HG02610 (cell line): ENCODE results near the gene CADPS2.
"Not testable (repeated sequence)": the region's sequence is repeated elsewhere in the genome, so short reads cannot be mapped to it uniquely, and the experiment has no call there.

Experiments used
- ATAC-seq: cut with Tn5 transposase; IDR thresholded peaks from one replicate; pipeline ENCODE4 v1.9.1; 2021; ENCODE audit warnings: mild to moderate bottlenecking, moderate library complexity; ENCODE audit not compliant: unreplicated experiment

The CADPS2 gene

DNA sequence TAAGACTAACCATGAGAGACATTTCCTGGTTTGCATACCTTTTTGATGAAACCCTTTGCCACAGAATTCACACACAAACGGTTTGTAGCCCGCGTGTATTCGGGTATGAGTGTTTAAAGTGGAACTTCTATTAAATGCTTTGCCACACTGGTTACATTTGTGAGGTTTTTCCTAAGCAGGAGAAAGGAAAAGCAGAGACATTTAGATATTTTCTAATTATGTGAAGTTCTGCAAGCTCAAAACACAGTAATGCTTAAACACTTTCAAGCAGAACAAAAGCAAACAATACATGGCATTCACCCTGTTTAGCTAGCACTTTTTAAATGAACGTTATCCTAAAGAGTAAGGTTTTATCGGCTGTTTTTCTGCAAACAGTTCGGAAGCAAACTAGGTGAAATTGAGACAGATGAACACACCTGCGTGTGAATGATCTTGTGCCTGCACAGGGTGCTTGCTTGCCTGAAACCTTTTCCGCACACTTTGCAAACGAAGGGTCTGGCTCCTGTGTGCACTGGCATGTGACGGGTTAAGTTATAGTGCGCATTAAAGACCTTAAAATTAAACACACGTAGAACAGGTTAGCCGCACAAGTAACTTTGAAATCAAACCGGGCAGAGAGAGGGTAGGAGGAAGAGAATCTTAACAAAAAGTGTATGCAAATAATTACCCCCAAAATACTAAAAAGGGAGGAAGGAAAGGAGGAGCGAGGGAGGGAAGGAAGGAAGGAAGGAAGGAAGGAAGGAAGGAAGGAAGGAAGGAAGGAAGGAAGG, 583.3 kb downstream of the CADPS2 start:
- no peak for ATAC-seq

GRCh38 chr7:122301858-122302760, 584.2 kb downstream of the CADPS2 start:
- no peak for ATAC-seq

DNA sequence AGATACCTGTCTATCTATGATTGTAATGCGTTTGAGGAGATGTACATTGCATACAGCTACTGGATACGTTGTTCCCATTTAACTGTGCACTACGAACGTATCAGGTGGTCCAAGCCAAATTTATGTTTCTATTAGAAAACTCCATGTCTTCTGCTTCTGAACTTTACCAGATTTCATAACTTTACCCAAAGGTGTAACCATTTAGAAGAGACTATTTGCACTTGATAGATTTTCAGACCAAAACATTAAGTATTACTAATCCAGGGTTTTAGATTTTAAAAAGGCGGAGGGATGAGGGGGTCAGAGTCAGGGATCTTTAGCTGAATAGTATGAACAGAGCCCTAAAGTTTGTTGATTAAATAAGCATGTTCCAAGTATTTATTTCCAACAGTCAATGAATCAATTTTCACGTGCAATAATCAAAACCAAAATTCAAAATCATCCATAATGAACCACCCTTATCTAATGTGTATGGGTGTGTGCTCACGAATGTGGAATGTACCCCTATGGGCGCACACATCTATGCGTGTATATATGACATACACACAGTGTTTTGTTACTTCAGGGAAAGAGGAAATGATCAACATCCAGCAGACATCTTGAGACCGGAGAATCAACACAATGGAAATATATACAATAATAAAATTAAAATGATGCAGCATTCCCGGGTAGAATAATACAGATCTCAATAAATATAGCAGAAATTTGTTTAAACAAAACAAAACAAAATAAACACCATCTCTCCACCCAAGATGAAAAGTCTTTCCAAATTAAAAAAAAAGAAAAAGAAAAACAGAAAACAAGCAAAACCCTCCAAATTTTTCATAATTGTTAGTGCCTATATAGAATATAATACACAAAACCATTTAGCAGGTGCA, 585.1 kb downstream of the CADPS2 start:
- ATAC-seq: no peak

- ATAC-seq: no peak
Measured at GRCh38 chr7:122300211-122300932, 585.9 kb downstream of the CADPS2 start.

DNA sequence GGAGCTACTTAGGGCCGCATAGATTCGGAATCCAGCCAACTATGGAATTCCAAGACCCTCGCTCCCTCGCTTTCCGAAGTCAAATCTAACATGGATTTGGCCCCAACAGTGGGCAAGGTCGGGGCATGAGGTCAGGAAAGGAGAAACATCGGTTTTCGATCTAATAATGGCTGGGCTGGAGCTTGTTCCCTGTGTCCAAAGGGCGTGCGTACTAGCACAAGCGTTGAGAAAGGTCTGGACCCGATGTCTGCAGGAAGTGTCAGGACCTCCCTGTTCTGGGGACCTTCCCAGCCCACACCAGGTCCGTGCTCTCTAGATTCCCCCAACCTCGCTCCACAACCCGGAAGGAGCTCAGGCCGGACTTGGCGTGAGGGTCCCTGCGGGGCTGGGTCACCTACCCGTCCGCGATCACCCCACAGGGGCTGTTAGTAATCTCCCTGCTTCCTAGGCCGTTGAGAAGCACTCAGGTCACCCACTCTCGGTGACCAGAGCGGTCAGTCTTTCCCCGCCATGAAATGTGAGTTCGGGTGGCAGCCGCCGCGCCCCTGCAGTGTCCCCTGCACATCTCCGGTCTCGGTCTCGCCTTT, 586.5 kb downstream of the CADPS2 start:
- ATAC-seq: no peak

DNA sequence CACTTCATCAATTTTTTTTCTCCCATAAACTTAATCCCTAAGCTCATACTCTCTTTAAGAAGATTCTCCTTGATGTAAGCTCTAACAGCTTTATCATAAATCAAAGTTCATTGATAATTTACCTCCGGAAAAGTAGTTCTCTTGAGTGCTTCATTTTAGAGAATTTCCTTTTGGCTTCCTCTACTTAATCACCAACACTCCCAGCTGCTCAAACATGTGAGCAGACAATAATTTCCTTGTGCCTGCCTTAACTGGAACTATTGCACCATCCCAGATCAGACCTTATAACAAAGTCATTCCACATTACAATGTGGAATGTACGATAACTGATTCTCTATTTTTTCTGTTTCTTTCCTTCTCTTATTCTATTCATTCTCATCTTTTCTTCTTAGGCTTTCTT, 587.6 kb downstream of the CADPS2 start:
- no peak for ATAC-seq

DNA sequence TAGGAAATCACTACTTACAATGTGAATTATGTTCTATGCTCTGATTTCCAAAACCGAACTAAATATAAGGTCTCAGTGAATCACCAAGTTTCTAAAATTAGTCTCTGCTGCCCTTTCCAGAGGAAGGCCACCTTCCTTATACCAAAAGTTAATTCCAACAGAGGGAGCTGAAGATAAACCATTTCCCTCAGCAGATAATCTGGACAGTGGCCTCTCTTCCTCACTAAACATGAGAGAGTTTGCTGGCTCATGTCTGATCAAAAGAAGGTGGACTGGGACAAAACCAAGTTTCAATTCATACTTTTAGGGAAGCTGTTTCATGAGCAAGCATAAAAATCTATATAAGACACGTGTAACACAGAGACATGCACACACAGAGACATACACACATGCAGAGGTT, 588.1 kb downstream of the CADPS2 start:
- ATAC-seq: no peak

GRCh38 chr7:122291189-122291588, 595.1 kb downstream of the CADPS2 start:
- no peak for ATAC-seq

DNA sequence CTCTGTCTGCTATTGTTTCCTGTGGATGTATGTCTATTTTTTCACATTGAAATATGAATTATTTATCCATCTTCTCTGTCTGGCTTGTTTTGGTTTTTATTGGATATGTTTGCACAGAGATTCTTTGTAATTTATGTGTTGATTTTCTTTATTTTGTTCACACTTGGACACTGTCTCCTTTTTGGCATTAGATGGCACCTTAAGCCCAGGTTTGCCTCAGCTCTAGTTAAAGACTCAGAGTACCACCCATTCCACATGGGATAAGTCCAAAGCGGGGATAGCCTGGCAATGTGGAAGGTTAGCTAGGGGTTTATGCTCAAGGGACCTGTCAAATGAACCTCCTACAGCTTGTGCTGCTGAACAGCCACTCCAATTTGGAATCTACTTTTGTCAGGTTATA, 595.8 kb downstream of the CADPS2 start:
- no peak for ATAC-seq

GRCh38 chr7:122289426-122289825, 596.8 kb downstream of the CADPS2 start:
- ATAC-seq: no peak

GRCh38 chr7:122284608-122285007, 601.7 kb downstream of the CADPS2 start:
- not testable (repeated sequence) for ATAC-seq

DNA sequence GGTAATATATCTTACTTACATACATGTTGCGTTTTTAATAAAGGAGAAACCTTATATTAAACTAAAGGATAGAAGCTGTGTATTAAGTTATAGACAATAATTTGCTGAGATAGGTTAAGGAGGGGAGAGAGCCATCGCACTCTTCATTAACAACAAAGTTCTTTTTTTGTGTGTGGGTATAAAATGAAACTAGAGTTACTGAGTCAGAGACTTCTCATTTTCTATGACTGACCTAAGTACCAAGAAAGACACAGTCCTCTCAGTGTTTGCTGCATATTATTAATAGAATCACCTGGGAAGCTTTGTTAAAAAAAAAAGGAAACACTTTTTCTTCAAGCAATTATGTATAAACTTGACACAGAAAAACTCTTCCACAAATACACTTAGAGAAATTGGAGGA, 613.1 kb downstream of the CADPS2 start:
- ATAC-seq: no peak

GRCh38 chr7:122269241-122269640, 617.0 kb downstream of the CADPS2 start:
- no peak for ATAC-seq
